ENCODE data around the gene TIMM50. TPM values are rescaled to one million over a fixed set of nuclear protein-coding genes. Genes with fewer than 3 reads are reported as not detected.
A peak's percentile ranks its signal among the peaks of the same experiment; 100 is the strongest.

TIMM50 gene
- total and polyA plus RNA-seq, 2 of the 8 experiments (the other 6 are each of a cell fraction or from before 2014, with no cell fraction given): 155 to 187 TPM

- TF ChIP-seq CHD7 (IDR thresholded peaks at IDR 0.05; ENCODE audit: insufficient replicate concordance, low read length) (no peak), TBP (IDR thresholded peaks at IDR 0.05; ENCODE audit: low read depth, low read length) (peak; percentile 88; the same call in 1 of the 2 replicates), SIRT6 (IDR thresholded peaks at IDR 0.05; ENCODE audit: low read length) (no peak), TCF12 (IDR thresholded peaks at IDR 0.05; ENCODE audit: low read depth, low read length) (no peak), NRF1 (IDR thresholded peaks at IDR 0.05; ENCODE audit: low read depth, low read length) (no peak), RFX5 (IDR thresholded peaks at IDR 0.05; ENCODE audit: borderline replicate concordance, low read depth, low read length) (no peak), USF2 (IDR thresholded peaks at IDR 0.05; ENCODE audit: low read length) (no peak), KDM5A (IDR thresholded peaks at IDR 0.05; ENCODE audit: low read length) (peak; percentile 82)
Observed at GRCh38 chr19:39480337-39481228, at the start of gene TIMM50 (continued).

All from H1 (cell line).